ENCODE results near the gene EFCAB5. TPM values are rescaled to one million over a fixed set of nuclear protein-coding genes. Genes with fewer than 3 reads are reported as not detected.
"Not testable (repeated sequence)": the region's sequence is repeated elsewhere in the genome, so short reads cannot be mapped to it uniquely, and the experiment has no call there.

The EFCAB5 gene
- total RNA-seq, 1 experiment from 2014 or later = 0.16 TPM

GRCh38 chr17:29927546-29927945, 13.9 kb upstream of the EFCAB5 start:
- Histone ChIP-seq H3K4me1 (replicated peaks) (peaks cover 22% of the 10 kb centered on the region), H3K36me3 (peaks cover 17% of the 10 kb centered on the region; the same call in 1 of the 2 replicates), H3K4me3 (no peak overlapping the region), H3K27ac (no peak overlapping the region), H3K27me3 (replicated peaks) (no peaks in the 10 kb centered on the region), H3K9me3 (replicated peaks) (no peaks in the 10 kb centered on the region)
- no peak for DNase-seq (ENCODE audit: low read depth in 1 of 2, low spot score in 2 of 2)

- H3K27ac ChIP-seq = peak overlapping the region; percentile 65
- peaks cover 17% of the 10 kb centered on the region; the same call in 1 of the 2 replicates for H3K36me3 ChIP-seq
- H3K4me3 ChIP-seq = peak overlapping the region; percentile 66
- peaks cover 22% of the 10 kb centered on the region for H3K4me1 ChIP-seq (replicated peaks)
- H3K27me3 ChIP-seq (replicated peaks) = no peaks in the 10 kb centered on the region
- DNase-seq (ENCODE audit: low read depth in 1 of 2, low spot score in 2 of 2) = no peak
- H3K9me3 ChIP-seq (replicated peaks) = no peaks in the 10 kb centered on the region
Measured at GRCh38 chr17:29929006-29929532, 12.4 kb upstream of the EFCAB5 start.

DNA sequence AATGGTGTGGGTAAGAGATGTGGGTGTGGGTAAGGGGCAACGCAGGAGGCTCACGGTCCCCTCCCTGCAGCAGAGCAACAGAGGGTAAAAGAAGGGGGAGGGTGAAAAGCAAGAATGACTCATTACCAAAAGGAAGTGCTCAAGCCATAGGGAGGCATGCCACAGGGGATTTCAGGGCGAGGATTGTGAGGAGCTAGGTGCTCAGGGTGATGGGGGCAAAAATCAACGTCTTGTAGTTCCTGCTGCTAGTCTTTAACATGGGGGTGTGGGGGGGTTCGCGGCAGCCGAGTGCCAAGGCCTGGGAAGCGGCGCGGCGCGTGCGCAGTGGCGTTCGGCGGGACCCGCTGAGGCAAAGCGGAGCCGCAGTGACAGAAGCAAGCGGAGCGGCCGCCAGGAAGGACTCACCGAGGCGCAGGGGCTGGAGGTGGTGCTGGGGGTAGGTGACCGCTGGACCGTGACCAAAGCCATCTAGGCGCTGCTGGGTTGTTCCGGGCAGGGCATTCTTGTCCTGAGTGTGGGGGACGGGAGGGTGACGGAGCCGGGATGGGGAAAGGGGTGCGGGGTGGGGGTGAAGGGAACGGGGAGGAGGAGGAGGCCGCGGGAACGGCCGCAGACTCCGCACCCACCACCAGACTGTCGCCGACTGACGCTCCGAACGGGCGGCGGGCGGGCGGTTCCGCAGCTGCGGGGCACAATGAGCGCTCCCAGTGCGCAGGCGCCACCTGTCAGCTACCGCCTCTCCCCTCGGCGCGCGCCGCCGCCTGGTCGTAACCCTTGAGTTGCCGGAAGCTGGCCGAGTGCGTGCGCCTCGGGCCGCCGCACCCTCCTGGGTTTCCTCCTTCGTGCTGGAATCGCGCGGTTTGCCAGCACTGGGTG, 11.7 kb upstream of the EFCAB5 start, which contains the start of gene SSH2:
SSH2 (minus strand) TSS at position 696 of the 876 bp plus-strand sequence; CDS start at position 468, 228 bp downstream.
- H3K27ac ChIP-seq = peak within 1 kb of the TSS; percentile 65
- peak within 1 kb of the TSS; percentile 66 for H3K4me3 ChIP-seq
- H3K36me3 ChIP-seq = peaks cover 15% of the 10 kb centered on the region; the same call in 1 of the 2 replicates
- no peaks in the 10 kb centered on the region for H3K27me3 ChIP-seq (replicated peaks)
- H3K9me3 ChIP-seq (replicated peaks) = no peaks in the 10 kb centered on the region
- peak; percentile 80 to 90 for DNase-seq (ENCODE audit: low read depth in 1 of 2, low spot score in 2 of 2)
- H3K4me1 ChIP-seq (replicated peaks) = peaks cover 22% of the 10 kb centered on the region

DNA sequence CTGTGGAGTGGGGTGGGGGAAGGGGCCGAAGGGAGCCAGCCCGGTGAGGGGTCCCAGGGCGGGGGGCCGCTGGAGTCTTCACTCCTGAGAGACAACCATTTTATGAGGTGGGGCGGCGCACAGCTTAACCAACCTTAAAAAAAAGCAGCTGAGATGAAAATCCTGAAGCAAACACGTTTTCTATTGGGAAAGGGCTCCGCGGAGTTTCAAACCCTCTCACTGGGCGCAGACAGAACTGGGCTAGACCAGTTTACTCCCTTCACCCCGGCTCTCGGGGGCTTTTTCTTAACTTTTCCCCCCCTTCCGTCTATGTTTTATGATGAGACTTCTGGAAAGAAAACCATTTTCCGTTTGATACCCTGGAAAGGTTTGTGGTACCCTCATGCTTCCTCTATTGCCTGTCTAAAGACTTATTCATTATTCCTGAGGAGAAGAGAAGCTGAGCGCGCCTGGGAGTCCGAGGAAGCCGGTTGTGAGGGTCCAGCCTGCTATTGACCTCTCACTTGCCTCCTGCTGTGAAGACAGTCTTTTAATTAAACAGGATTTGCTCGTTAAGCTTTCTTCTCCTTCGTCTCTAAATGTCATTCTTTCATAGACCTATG, 10.9 kb upstream of the EFCAB5 start:
- no peaks in the 10 kb centered on the region for H3K9me3 ChIP-seq (replicated peaks)
- peaks cover 22% of the 10 kb centered on the region for H3K4me1 ChIP-seq (replicated peaks)
- peak overlapping the region; percentile 66 for H3K4me3 ChIP-seq
- H3K36me3 ChIP-seq = peaks cover 11% of the 10 kb centered on the region; the same call in 1 of the 2 replicates
- H3K27ac ChIP-seq = peak overlapping the region; percentile 65
- peak in 1 of 2 experiments; percentile 47 for DNase-seq (ENCODE audit: low read depth in 1 of 2, low spot score in 2 of 2)
- no peaks in the 10 kb centered on the region for H3K27me3 ChIP-seq (replicated peaks)

- Histone ChIP-seq H3K36me3 (peaks cover 11% of the 10 kb centered on the region; the same call in 1 of the 2 replicates), H3K4me3 (peak overlapping the region; percentile 66), H3K27me3 (replicated peaks) (no peaks in the 10 kb centered on the region), H3K4me1 (replicated peaks) (peaks cover 22% of the 10 kb centered on the region), H3K9me3 (replicated peaks) (no peaks in the 10 kb centered on the region), H3K27ac (no peak overlapping the region; the same call in 1 of the 2 replicates)
- DNase-seq (ENCODE audit: low read depth in 1 of 2, low spot score in 2 of 2) = peak; percentile 81 to 84
Measured at GRCh38 chr17:29931231-29931932, 10.1 kb upstream of the EFCAB5 start.

DNA sequence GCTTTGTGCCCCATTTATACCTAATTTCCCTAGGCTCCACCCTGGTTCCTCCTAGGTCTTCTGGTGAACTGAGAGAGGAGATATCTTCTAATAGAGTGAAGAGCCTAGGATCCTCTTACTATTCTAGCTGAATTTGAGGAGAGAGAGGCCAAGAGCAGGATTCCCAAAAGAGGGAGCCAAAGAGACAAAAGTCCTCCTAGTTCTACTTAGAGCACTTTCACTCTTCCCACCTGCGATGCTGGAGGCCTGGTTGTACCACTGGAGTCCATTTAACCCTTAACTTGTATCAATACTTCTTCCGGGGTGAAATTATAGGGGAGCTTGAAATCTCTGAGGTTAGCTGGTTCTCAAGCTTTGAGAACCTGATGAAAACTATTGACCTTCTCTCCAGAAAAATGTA, 8.1 kb upstream of the EFCAB5 start:
- H3K4me1 ChIP-seq (replicated peaks) = peaks cover 12% of the 10 kb centered on the region
- H3K4me3 ChIP-seq = no peak overlapping the region
- H3K27me3 ChIP-seq (replicated peaks) = no peaks in the 10 kb centered on the region
- H3K9me3 ChIP-seq (replicated peaks) = no peaks in the 10 kb centered on the region
- no peak overlapping the region for H3K27ac ChIP-seq
- DNase-seq (ENCODE audit: low read depth in 1 of 2, low spot score in 2 of 2) = no peak
- no peaks in the 10 kb centered on the region for H3K36me3 ChIP-seq

DNA sequence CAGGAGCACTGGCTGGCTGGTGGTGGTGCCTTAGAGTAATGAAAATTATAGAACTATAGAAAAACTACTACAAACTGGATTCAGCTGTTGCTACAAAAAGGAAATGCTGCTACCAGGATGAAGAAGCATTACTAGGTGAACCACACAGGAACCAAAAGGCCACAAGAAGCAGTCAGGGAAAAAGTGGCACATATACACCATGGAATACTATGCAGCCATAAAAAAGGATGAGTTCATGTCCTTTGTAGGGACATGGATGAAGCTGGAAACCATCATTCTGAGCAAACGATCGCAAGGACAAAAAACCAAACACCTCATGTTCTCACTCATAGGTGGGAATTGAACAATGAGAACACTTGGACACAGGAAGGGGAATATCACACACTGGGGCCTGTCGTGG, 5.5 kb upstream of the EFCAB5 start:
- not testable (repeated sequence) for H3K36me3 ChIP-seq; H3K9me3 ChIP-seq (replicated peaks); H3K27me3 ChIP-seq (replicated peaks); H3K27ac ChIP-seq; H3K4me1 ChIP-seq (replicated peaks); DNase-seq (ENCODE audit: low read depth in 1 of 2, low spot score in 2 of 2); H3K4me3 ChIP-seq

DNA sequence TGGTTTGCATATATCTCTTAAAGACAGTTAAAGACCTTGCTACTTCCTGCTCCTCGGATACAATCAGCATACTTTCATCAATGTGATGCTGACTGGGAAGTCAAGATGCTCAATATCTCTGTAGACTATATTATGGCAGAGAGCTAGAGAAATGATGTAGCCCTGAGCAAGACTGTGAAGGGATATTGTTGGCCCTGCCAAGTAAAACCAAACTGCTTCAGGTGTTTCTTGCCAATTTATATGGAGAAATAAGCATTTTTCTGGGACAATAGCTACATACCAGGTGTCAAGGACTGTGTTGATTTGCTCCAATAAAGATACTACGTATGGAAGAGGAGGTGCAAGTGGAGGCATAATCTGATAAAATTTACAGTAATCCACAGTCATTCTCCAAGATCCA, 4.7 kb upstream of the EFCAB5 start:
- Histone ChIP-seq H3K4me3 (no peak overlapping the region), H3K27ac (no peak overlapping the region)

GRCh38 chr17:29945281-29945680, 3.8 kb downstream of the EFCAB5 start:
- Histone ChIP-seq H3K36me3 (no peaks in the 10 kb centered on the region), H3K27ac (no peak overlapping the region), H3K4me3 (no peak overlapping the region), H3K4me1 (replicated peaks) (no peaks in the 10 kb centered on the region), H3K27me3 (replicated peaks) (no peaks in the 10 kb centered on the region), H3K9me3 (replicated peaks) (no peaks in the 10 kb centered on the region)
- DNase-seq (ENCODE audit: low read depth in 1 of 2, low spot score in 2 of 2) = no peak

More for the DNA sequence above, 4.7 kb upstream of the EFCAB5 start:
- DNase-seq (ENCODE audit: low read depth in 1 of 2, low spot score in 2 of 2) = no peak
- H3K27me3 ChIP-seq (replicated peaks) = no peaks in the 10 kb centered on the region
- H3K36me3 ChIP-seq = no peaks in the 10 kb centered on the region
- peaks cover under 1% of the 10 kb centered on the region; the same call in 1 of the 2 replicates for H3K4me1 ChIP-seq (replicated peaks)
- no peaks in the 10 kb centered on the region for H3K9me3 ChIP-seq (replicated peaks)

GRCh38 chr17:29948448-29949215, 7.2 kb downstream of the EFCAB5 start:
- Histone ChIP-seq H3K27me3 (replicated peaks) (no peaks in the 10 kb centered on the region), H3K27ac (no peak overlapping the region), H3K36me3 (no peaks in the 10 kb centered on the region), H3K9me3 (replicated peaks) (no peaks in the 10 kb centered on the region), H3K4me3 (no peak overlapping the region), H3K4me1 (replicated peaks) (no peaks in the 10 kb centered on the region)
- no peak for DNase-seq (ENCODE audit: low read depth in 1 of 2, low spot score in 2 of 2)

DNA sequence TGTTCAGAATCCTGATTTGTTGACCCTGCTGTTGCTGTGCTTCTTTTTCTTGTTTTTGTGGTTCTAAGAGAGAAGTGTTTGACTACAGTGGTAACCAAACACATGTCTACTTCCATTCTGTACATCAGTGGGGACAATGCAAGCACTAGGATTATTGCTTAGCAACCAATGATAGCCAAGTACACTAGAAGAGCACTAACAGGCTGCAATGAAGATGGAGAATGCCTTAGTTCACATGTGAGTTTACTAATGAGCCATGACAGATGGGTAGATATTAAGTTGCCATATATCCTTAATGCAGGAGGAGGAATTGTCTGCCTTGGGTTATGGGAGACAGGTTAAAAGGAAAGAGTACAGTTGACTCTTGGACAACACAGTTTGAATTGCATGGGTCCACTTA, 8.3 kb downstream of the EFCAB5 start:
- no peak overlapping the region for H3K27ac ChIP-seq
- H3K27me3 ChIP-seq (replicated peaks) = no peaks in the 10 kb centered on the region
- no peak overlapping the region for H3K4me3 ChIP-seq
- H3K4me1 ChIP-seq (replicated peaks) = no peaks in the 10 kb centered on the region
- no peaks in the 10 kb centered on the region for H3K36me3 ChIP-seq
- 0 out of 2 replicates have a peak, but pooled peaks cover 3% of the 10 kb centered on the region for H3K9me3 ChIP-seq (replicated peaks)
- no peak for DNase-seq (ENCODE audit: low read depth in 1 of 2, low spot score in 2 of 2)

- Histone ChIP-seq H3K27ac (no peak overlapping the region), H3K27me3 (replicated peaks) (no peaks in the 10 kb centered on the region), H3K36me3 (no peaks in the 10 kb centered on the region), H3K4me1 (replicated peaks) (no peaks in the 10 kb centered on the region), H3K4me3 (no peak overlapping the region), H3K9me3 (replicated peaks) (0 out of 2 replicates have a peak, but pooled peaks cover 3% of the 10 kb centered on the region)
- no peak for DNase-seq (ENCODE audit: low read depth in 1 of 2, low spot score in 2 of 2)
Measured at GRCh38 chr17:29954405-29954804, 13.0 kb downstream of the EFCAB5 start.

GRCh38 chr17:29956225-29956624, 14.8 kb downstream of the EFCAB5 start:
- H3K36me3 ChIP-seq = no peaks in the 10 kb centered on the region
- no peak for DNase-seq (ENCODE audit: low read depth in 1 of 2, low spot score in 2 of 2)
- no peaks in the 10 kb centered on the region for H3K27me3 ChIP-seq (replicated peaks)
- H3K4me1 ChIP-seq (replicated peaks) = no peaks in the 10 kb centered on the region
- H3K4me3 ChIP-seq = no peak overlapping the region
- H3K27ac ChIP-seq = no peak overlapping the region
- 0 out of 2 replicates have a peak, but pooled peaks cover 3% of the 10 kb centered on the region for H3K9me3 ChIP-seq (replicated peaks)

Measured in SJSA1 (cell line).